HepG2 (cell line): ENCODE measurements around the gene RAD54L. TPM values are rescaled to one million over a fixed set of nuclear protein-coding genes. Genes with fewer than 3 reads are reported as not detected.

Experiments used
- ATF1 ChIP-seq: IDR thresholded peaks from 2 replicates; pipeline ENCODE4 v1.6.1; 2016; ENCODE audit warnings: mild to moderate bottlenecking, control low read depth
- CENPT ChIP-seq: sonication (generic); formaldehyde crosslinking; IDR thresholded peaks from 2 replicates; pipeline ENCODE4 v1.8.0; 2022; ENCODE audit warnings: low read depth, mild to moderate bottlenecking, moderate library complexity, missing genetic modification reagents
- CHD2 ChIP-seq: IDR thresholded peaks from 2 replicates; pipeline ENCODE4 v1.6.1; 2011; ENCODE audit warnings: low read depth, low read length, improper control_type of control experiment
- ESRRA ChIP-seq: sonication (generic); formaldehyde crosslinking; IDR thresholded peaks from 2 replicates; pipeline ENCODE4 v1.5.1; 2020; ENCODE audit warnings: mild to moderate bottlenecking, low read depth, missing genetic modification reagents
- HNF4G ChIP-seq, 2 experiments: sonication (generic) in 1 of 2; formaldehyde crosslinking in 1 of 2; IDR thresholded peaks; 2 replicates each; pipeline versions ENCODE4 v1.4.0 to v1.6.1; 2011 to 2020; ENCODE audit warnings: borderline replicate concordance in 2 of 2, low read depth in 2 of 2, mild to moderate bottlenecking in 2 of 2, low read length in 1 of 2, missing genetic modification reagents in 1 of 2, moderate library complexity in 1 of 2
- PITX1 ChIP-seq: sonication (generic); formaldehyde crosslinking; IDR thresholded peaks from 2 replicates; pipeline ENCODE4 v1.5.1; 2020; ENCODE audit warnings: mild to moderate bottlenecking, missing genetic modification reagents
- POLR2A ChIP-seq, 2 experiments: IDR thresholded peaks; 2 replicates each; pipeline ENCODE4 v1.6.1; 2011; ENCODE audit warnings: low read depth in 2 of 2, low read length in 2 of 2, mild to moderate bottlenecking in 1 of 2, moderate library complexity in 1 of 2; ENCODE audit not compliant: insufficient read depth in 1 of 2
- SKI ChIP-seq: fragments of 450-650 bp; IDR thresholded peaks from one replicate; pipeline ENCODE4 v1.6.1; 2018; ENCODE audit warnings: mild to moderate bottlenecking; ENCODE audit not compliant: partially characterized antibody
- TBX3 ChIP-seq: fragments of 450-650 bp; IDR thresholded peaks from 2 replicates; pipeline ENCODE4 v1.6.1; 2017; ENCODE audit warnings: antibody characterized with exemption, mild to moderate bottlenecking, inconsistent platforms, borderline replicate concordance
- TCF7 ChIP-seq: sonication (generic); IDR thresholded peaks from 2 replicates; pipeline ENCODE4 v1.6.1; 2016; ENCODE audit warnings: antibody characterized with exemption, low read depth
- YEATS4 ChIP-seq: sonication (generic); formaldehyde crosslinking; IDR thresholded peaks from 2 replicates; pipeline ENCODE4 v1.4.0; 2020; ENCODE audit warnings: missing genetic modification reagents, borderline replicate concordance
- ZEB1 ChIP-seq: IDR thresholded peaks from 2 replicates; pipeline ENCODE4 v1.6.1; 2012; ENCODE audit warnings: mild to moderate bottlenecking, low read depth, inconsistent platforms; ENCODE audit not compliant: insufficient replicate concordance
- ZNF180 ChIP-seq: sonication (generic); formaldehyde crosslinking; IDR thresholded peaks from 2 replicates; pipeline ENCODE4 v1.4.0; 2020; ENCODE audit warnings: low read depth, missing genetic modification reagents, borderline replicate concordance
- ZNF232 ChIP-seq: sonication (generic); formaldehyde crosslinking; IDR thresholded peaks from 2 replicates; pipeline ENCODE4 v1.4.0; 2020; ENCODE audit warnings: missing genetic modification reagents, borderline replicate concordance
- ZNF280D ChIP-seq: sonication (generic); formaldehyde crosslinking; IDR thresholded peaks from 2 replicates; pipeline ENCODE4 v1.5.1; 2020; ENCODE audit warnings: mild to moderate bottlenecking, missing genetic modification reagents
- ZNF557 ChIP-seq: sonication (generic); formaldehyde crosslinking; IDR thresholded peaks from 2 replicates; pipeline ENCODE4 v1.4.0; 2020; ENCODE audit warnings: missing genetic modification reagents
- ZNF563 ChIP-seq: sonication (generic); formaldehyde crosslinking; IDR thresholded peaks from 2 replicates; pipeline ENCODE4 v1.8.0; 2022; ENCODE audit warnings: mild to moderate bottlenecking, moderate library complexity, missing genetic modification reagents
- ZNF670 ChIP-seq: sonication (generic); formaldehyde crosslinking; IDR thresholded peaks from 2 replicates; pipeline ENCODE4 v1.8.0; 2022; ENCODE audit warnings: mild to moderate bottlenecking, missing genetic modification reagents, borderline replicate concordance
- ZNF780A ChIP-seq: sonication (generic); formaldehyde crosslinking; IDR thresholded peaks from 2 replicates; pipeline ENCODE4 v1.8.0; 2022; ENCODE audit warnings: mild to moderate bottlenecking, missing genetic modification reagents, moderate library complexity
- ZZZ3 ChIP-seq: sonication (generic); formaldehyde crosslinking; IDR thresholded peaks from 2 replicates; pipeline ENCODE4 v1.4.0; 2020; ENCODE audit warnings: missing genetic modification reagents, mild to moderate bottlenecking, borderline replicate concordance
- polyA plus RNA-seq, 8 experiments: library from polyadenylated mRNA; depleted of rRNA in 3 of 8; stranded (reverse) in 7 of 8; unstranded in 1 of 8; fragments of >200 nt; fragmentation: Illumina TruSeq in 4 of 8; extraction: Trizol in 4 of 8; gene quantifications; 2 replicates each; pipeline versions ENCODE4 v1.2.1 to v1.2.3, GENCODE V29; 2011 to 2016; ENCODE audit warnings: low read depth in 4 of 8, missing spikeins in 1 of 8, mixed read lengths in 1 of 8; ENCODE audit not compliant: insufficient read depth in 1 of 8
- total RNA-seq, 5 experiments: library from RNA; depleted of rRNA; stranded (reverse); fragments of >200 nt; fragmentation: Illumina TruSeq; extraction: Trizol; gene quantifications; 2 replicates each; pipeline ENCODE4 v1.2.3, GENCODE V29; 2016; ENCODE audit warnings: low read depth in 1 of 5
- TF ChIP-seq, protein P1 (sequence below), 2 experiments: sonication (generic) in 1 of 2; formaldehyde crosslinking in 1 of 2; IDR thresholded peaks; 2 replicates each; pipeline versions ENCODE4 v1.5.1 to v1.6.1; 2011 to 2020; ENCODE audit warnings: borderline replicate concordance in 1 of 2, low read depth in 1 of 2, low read length in 1 of 2, mild to moderate bottlenecking in 1 of 2, missing genetic modification reagents in 1 of 2, moderate library complexity in 1 of 2
- TF ChIP-seq, protein P2 (sequence below): sonication (generic); formaldehyde crosslinking; IDR thresholded peaks from 2 replicates; pipeline ENCODE4 v1.8.0; 2022; ENCODE audit warnings: mild to moderate bottlenecking, missing genetic modification reagents, moderate library complexity

The RAD54L gene
- total and polyA plus RNA-seq, 2 of the 13 experiments (the other 11 are each of a cell fraction or from before 2014, with no cell fraction given): 10.2 to 30.0 TPM

DNA sequence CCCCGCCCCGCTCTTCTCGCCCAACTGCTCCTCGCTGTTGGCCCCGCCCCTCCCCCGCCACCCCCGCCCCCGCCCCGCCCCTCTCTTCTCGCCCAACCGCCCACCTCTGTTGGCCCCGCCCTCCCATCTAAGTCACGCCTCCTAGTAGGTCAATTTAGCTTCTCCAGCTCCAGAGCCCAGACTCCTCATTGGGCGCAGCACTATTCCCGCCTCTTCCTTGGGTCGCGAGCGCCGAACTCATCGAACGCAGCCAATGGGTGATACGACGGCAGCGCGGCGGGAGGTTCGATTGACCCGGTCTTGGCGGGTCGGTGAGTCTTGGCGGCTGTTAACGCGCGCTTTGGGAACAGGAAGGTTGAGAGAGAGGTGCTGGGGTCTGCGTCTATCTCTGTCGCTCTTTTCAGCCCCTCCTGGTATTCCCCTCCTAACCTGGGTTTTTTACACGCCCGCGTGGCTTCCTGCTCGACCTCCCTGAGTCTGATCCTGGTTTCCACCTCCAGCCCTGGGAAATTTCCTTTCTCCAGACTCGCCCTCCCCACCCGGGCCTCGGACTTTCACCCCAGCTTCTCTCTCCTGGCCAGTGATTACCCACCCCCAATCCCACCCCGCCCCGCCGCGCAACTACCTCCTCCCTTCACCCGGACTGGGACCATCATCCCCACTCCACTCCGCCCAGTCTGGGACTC is at the start of gene RAD54L (continued):
- TF ChIP-seq ZNF280D: no peak
- TF ChIP-seq ZZZ3 (CRISPR knock-in tag): peak; percentile 65; the same call in 1 of the 2 replicates
- no peak for TF ChIP-seq ZNF180 (CRISPR knock-in tag)
- TF ChIP-seq ZNF563 (CRISPR knock-in tag): 0 out of 2 replicates have a peak, but pooled peaks have one; percentile 14
- TF ChIP-seq PITX1: 0 out of 2 replicates have a peak, but pooled peaks have one; percentile 17
- TF ChIP-seq YEATS4 (CRISPR knock-in tag): peak; percentile 75; the same call in 1 of the 2 replicates
- TF ChIP-seq ZEB1: peak; percentile 23
- TF ChIP-seq ZNF232 (CRISPR knock-in tag): peak; percentile 59; the same call in 1 of the 2 replicates
- peak; percentile 73 for TF ChIP-seq CHD2
- 0 out of 2 replicates have a peak, but pooled peaks have one; percentile 29 for TF ChIP-seq TBX3
- TF ChIP-seq, protein P1, sequence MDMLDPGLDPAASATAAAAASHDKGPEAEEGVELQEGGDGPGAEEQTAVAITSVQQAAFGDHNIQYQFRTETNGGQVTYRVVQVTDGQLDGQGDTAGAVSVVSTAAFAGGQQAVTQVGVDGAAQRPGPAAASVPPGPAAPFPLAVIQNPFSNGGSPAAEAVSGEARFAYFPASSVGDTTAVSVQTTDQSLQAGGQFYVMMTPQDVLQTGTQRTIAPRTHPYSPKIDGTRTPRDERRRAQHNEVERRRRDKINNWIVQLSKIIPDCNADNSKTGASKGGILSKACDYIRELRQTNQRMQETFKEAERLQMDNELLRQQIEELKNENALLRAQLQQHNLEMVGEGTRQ (IDR thresholded peaks at IDR 0.05; ENCODE audit: low read depth, low read length): no peak
- TF ChIP-seq, protein P1 (CRISPR knock-in tag; IDR thresholded peaks at IDR 0.05; ENCODE audit: borderline replicate concordance): no peak
- TF ChIP-seq ZNF670 (CRISPR knock-in tag): no peak
- TF ChIP-seq ZNF780A (CRISPR knock-in tag): peak; percentile 94; the same call in 1 of the 2 replicates
- TF ChIP-seq, protein P2, sequence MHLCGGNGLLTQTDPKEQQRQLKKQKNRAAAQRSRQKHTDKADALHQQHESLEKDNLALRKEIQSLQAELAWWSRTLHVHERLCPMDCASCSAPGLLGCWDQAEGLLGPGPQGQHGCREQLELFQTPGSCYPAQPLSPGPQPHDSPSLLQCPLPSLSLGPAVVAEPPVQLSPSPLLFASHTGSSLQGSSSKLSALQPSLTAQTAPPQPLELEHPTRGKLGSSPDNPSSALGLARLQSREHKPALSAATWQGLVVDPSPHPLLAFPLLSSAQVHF: peak; percentile 96
- TF ChIP-seq ZNF557 (CRISPR knock-in tag): no peak
- TF ChIP-seq ESRRA (CRISPR knock-in tag): no peak
- TF ChIP-seq HNF4G (IDR thresholded peaks at IDR 0.05; ENCODE audit: borderline replicate concordance, low read depth, low read length): peak; percentile 83
- TF ChIP-seq HNF4G (CRISPR knock-in tag; IDR thresholded peaks at IDR 0.05; ENCODE audit: borderline replicate concordance, low read depth): no peak; the same call in 1 of the 2 replicates
- no peak for TF ChIP-seq TCF7
- TF ChIP-seq POLR2A (IDR thresholded peaks at IDR 0.05; ENCODE audit: insufficient read depth in 1 of 2, low read depth in 2 of 2, low read length in 2 of 2): peak; percentile 72 to 93
- peak; percentile 78; the same call in 1 of the 2 replicates for TF ChIP-seq CENPT
- peak; percentile 67; the same call in 1 of the 2 replicates for TF ChIP-seq ATF1 (CRISPR knock-in tag)
- no peak for TF ChIP-seq SKI
